Measurements from ENCODE around the gene GLG1. TPM values are rescaled to one million over a fixed set of nuclear protein-coding genes. Genes with fewer than 3 reads are reported as not detected.

The GLG1 gene
- total RNA-seq, 3 donors from 2014 or later: 116 to 197 (median 123) TPM

DNA sequence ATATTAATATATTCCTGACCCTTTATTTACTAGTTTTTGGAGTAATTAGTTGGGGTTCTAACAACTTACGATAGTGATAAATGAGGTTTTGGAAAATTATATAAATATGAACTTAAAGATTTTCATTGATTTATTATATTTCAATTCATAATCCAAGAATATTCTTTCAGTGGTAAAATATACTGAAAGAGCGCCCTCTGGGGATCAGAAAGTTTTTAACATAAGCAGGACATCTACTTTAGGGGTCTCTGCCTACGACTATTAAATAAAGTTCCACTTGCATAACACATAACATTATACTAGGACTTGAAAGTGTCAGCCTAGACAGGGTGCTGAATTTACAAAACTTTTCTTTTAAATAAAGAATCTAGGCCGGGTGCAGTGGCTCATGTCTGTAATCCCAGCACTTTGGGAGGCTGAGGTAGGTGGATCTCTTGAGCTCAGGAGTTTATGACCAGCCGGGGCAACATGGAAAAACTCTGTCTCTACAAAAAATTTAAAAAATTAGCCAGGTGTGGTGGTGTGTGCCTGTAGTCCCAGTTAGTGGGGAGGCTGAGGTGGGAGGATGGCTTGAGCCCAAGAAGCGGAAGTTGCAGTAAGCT lies 44.2 kb upstream of the GLG1 start:
- H3K4me3 ChIP-seq: no peak overlapping the region
- TF ChIP-seq, protein P1, sequence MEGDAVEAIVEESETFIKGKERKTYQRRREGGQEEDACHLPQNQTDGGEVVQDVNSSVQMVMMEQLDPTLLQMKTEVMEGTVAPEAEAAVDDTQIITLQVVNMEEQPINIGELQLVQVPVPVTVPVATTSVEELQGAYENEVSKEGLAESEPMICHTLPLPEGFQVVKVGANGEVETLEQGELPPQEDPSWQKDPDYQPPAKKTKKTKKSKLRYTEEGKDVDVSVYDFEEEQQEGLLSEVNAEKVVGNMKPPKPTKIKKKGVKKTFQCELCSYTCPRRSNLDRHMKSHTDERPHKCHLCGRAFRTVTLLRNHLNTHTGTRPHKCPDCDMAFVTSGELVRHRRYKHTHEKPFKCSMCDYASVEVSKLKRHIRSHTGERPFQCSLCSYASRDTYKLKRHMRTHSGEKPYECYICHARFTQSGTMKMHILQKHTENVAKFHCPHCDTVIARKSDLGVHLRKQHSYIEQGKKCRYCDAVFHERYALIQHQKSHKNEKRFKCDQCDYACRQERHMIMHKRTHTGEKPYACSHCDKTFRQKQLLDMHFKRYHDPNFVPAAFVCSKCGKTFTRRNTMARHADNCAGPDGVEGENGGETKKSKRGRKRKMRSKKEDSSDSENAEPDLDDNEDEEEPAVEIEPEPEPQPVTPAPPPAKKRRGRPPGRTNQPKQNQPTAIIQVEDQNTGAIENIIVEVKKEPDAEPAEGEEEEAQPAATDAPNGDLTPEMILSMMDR (IDR thresholded peaks at IDR 0.05): no peak
- TF ChIP-seq POLR2A (IDR thresholded peaks at IDR 0.05): no peak
- TF ChIP-seq POLR2AphosphoS5 (IDR thresholded peaks at IDR 0.05): no peak
- H3K36me3 ChIP-seq: no peaks in the 10 kb centered on the region
- H3K9me3 ChIP-seq: no peaks in the 10 kb centered on the region
- intact Hi-C loops (cut with DNase I; ENCODE audit: low total_unique reads): no loop called here
- H3K27ac ChIP-seq: no peak overlapping the region
- no peak for DNase-seq (ENCODE audit: low spot score in 2 of 2)
- H3K27me3 ChIP-seq: no peaks in the 10 kb centered on the region
- no peaks in the 10 kb centered on the region for H3K4me1 ChIP-seq

GRCh38 chr16:74649839-74650504 lies 43.1 kb upstream of the GLG1 start:
- no peak overlapping the region for H3K4me3 ChIP-seq
- H3K4me1 ChIP-seq: no peaks in the 10 kb centered on the region
- intact Hi-C loops (cut with DNase I; ENCODE audit: low total_unique reads): no loop called here
- H3K36me3 ChIP-seq: no peaks in the 10 kb centered on the region
- no peak for DNase-seq (ENCODE audit: low spot score in 2 of 2)
- TF ChIP-seq POLR2A (IDR thresholded peaks at IDR 0.05): no peak
- TF ChIP-seq, protein P1 (IDR thresholded peaks at IDR 0.05): no peak
- TF ChIP-seq POLR2AphosphoS5 (IDR thresholded peaks at IDR 0.05): no peak
- H3K27me3 ChIP-seq: no peaks in the 10 kb centered on the region
- no peak overlapping the region for H3K27ac ChIP-seq
- H3K9me3 ChIP-seq: no peaks in the 10 kb centered on the region

DNA sequence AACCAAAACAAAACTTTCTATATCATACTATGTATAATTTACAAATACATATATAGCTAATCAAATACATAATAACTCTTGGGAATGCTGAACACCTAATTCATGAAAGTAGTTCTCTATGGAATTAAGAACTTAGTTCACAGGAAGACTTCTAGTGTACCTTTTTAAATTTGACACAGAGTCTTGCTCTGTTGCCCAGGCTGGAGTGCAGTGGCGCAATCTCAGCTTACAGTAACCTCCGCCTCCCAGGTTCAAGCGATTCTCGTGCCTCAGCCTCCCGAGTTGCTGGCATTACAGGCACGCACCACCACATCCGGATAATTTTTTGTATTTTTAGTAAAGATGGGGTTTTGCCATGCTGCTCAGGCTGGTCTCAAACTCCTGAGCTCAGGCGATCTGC lies 35.1 kb upstream of the GLG1 start:
- no peaks in the 10 kb centered on the region for H3K27me3 ChIP-seq
- H3K9me3 ChIP-seq: no peaks in the 10 kb centered on the region
- H3K4me3 ChIP-seq: no peak overlapping the region
- intact Hi-C loops (cut with DNase I; ENCODE audit: low total_unique reads): no loop called here
- H3K4me1 ChIP-seq: no peaks in the 10 kb centered on the region
- no peaks in the 10 kb centered on the region for H3K36me3 ChIP-seq
- TF ChIP-seq POLR2AphosphoS5 (IDR thresholded peaks at IDR 0.05): no peak
- no peak for DNase-seq (ENCODE audit: low spot score in 2 of 2)
- no peak overlapping the region for H3K27ac ChIP-seq

- Histone ChIP-seq H3K27me3 (no peaks in the 10 kb centered on the region), H3K4me3 (no peak overlapping the region), H3K36me3 (no peaks in the 10 kb centered on the region), H3K4me1 (no peaks in the 10 kb centered on the region), H3K27ac (no peak overlapping the region), H3K9me3 (no peaks in the 10 kb centered on the region)
- intact Hi-C loops (cut with DNase I; ENCODE audit: low total_unique reads): no loop called here
- TF ChIP-seq, protein P1 (IDR thresholded peaks at IDR 0.05): no peak
- TF ChIP-seq POLR2A (IDR thresholded peaks at IDR 0.05) (no peak), POLR2AphosphoS5 (IDR thresholded peaks at IDR 0.05) (no peak)
- DNase-seq (ENCODE audit: low spot score in 2 of 2): no peak
These were observed 31.0 kb upstream of the GLG1 start for GRCh38 chr16:74637742-74638453.

DNA sequence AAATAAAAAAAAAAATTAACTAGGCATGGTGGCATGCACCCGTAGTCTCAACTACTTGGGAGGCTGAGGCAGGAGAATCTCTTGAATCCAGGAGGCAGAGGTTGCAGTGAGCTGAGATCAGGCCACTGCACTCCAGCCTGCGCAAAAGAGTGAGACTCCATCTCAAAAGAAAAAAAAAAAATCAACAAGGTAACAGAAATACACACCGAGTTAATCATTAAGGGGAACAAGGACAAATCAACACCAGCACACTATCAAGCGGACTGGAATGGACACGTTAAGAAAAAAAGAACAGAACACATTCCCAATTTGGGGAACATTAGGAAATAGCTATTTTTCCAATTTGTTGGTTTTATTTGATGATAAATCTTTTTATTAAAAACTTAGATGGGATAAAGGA lies 28.4 kb upstream of the GLG1 start:
- no peak for DNase-seq (ENCODE audit: low spot score in 2 of 2)
- Histone ChIP-seq H3K4me3 (no peak overlapping the region), H3K4me1 (no peaks in the 10 kb centered on the region), H3K27me3 (no peaks in the 10 kb centered on the region), H3K27ac (no peak overlapping the region), H3K9me3 (no peaks in the 10 kb centered on the region), H3K36me3 (no peaks in the 10 kb centered on the region)
- no peak for TF ChIP-seq POLR2A (IDR thresholded peaks at IDR 0.05)
- no peak for TF ChIP-seq POLR2AphosphoS5 (IDR thresholded peaks at IDR 0.05)
- TF ChIP-seq, protein P1 (IDR thresholded peaks at IDR 0.05): no peak
- intact Hi-C loops (cut with DNase I; ENCODE audit: low total_unique reads): no loop called here

Measured in breast epithelium (tissue), 4 donors.